OCI-LY1 (cell line): ENCODE results near the gene FLNC.

Experiments used
- H2AFZ ChIP-seq: fragments of 200-600 bp; sonication (generic), shearing (Covaris generic); 2 replicates; pipeline ENCODE4 v1.6.0; 2014; ENCODE audit warnings: antibody characterized with exemption, mild to moderate bottlenecking, low read length
- H3F3A ChIP-seq: fragments of 200-600 bp; sonication (generic), shearing (Covaris generic); 2 replicates; pipeline ENCODE4 v1.6.0; 2014; ENCODE audit warnings: mild to moderate bottlenecking, antibody characterized with exemption, low read length, moderate library complexity; ENCODE audit not compliant: insufficient read depth
- H3K27ac ChIP-seq: fragments of 200-600 bp; sonication (generic); 2 replicates; pipeline ENCODE4 v1.5.1; 2014; ENCODE audit warnings: low read length, mixed run types, mild to moderate bottlenecking, low read depth; ENCODE audit not compliant: poor library complexity, severe bottlenecking
- H3K27me3 ChIP-seq: fragments of 200-600 bp; sonication (generic); 2 replicates; pipeline ENCODE4 v1.6.0; 2014; ENCODE audit warnings: antibody characterized with exemption, mild to moderate bottlenecking, low read length, moderate library complexity; ENCODE audit not compliant: insufficient read depth
- H3K36me3 ChIP-seq: fragments of 200-600 bp; sonication (generic); 2 replicates; pipeline ENCODE4 v1.6.1; 2014; ENCODE audit warnings: mild to moderate bottlenecking, antibody characterized with exemption, low read length, moderate library complexity, mixed read lengths; ENCODE audit not compliant: insufficient read depth
- H3K4me1 ChIP-seq: fragments of 200-600 bp; sonication (generic); 2 replicates; pipeline ENCODE4 v1.5.1; 2014; ENCODE audit warnings: mild to moderate bottlenecking, low read length, moderate library complexity; ENCODE audit not compliant: insufficient read depth, severe bottlenecking
- H3K4me2 ChIP-seq: fragments of 200-600 bp; sonication (generic), shearing (Covaris generic); 2 replicates; pipeline ENCODE4 v1.6.1; 2014; ENCODE audit warnings: low read length
- H3K4me3 ChIP-seq: fragments of 200-600 bp; sonication (generic); 2 replicates; pipeline ENCODE4 v1.5.1; 2014; ENCODE audit warnings: low read length, low read depth, mild to moderate bottlenecking, mixed read lengths; ENCODE audit not compliant: poor library complexity, severe bottlenecking
- H3K79me2 ChIP-seq: fragments of 200-600 bp; shearing (Covaris generic); 2 replicates; pipeline ENCODE4 v1.6.1; 2016; ENCODE audit warnings: mixed run types, low read length, mixed read lengths; ENCODE audit not compliant: insufficient read depth
- H3K9ac ChIP-seq: fragments of 200-600 bp; sonication (generic), shearing (Covaris generic); 2 replicates; pipeline ENCODE4 v1.6.1; 2014; ENCODE audit warnings: mild to moderate bottlenecking, low read length, mixed read lengths
- H3K9me2 ChIP-seq: fragments of 200-600 bp; sonication (generic), shearing (Covaris generic); 2 replicates; pipeline ENCODE4 v1.6.1; 2014; ENCODE audit warnings: low read depth, mild to moderate bottlenecking, low read length, mixed read lengths
- H3K9me3 ChIP-seq: fragments of 200-600 bp; shearing (Covaris generic); 2 replicates; pipeline ENCODE4 v1.6.1; 2014; ENCODE audit warnings: low read length, mixed read lengths
- H4K20me1 ChIP-seq: fragments of 200-600 bp; sonication (generic), shearing (Covaris generic); 2 replicates; pipeline ENCODE4 v1.6.0; 2016; ENCODE audit warnings: mild to moderate bottlenecking, low read length; ENCODE audit not compliant: insufficient read depth
- CTCF ChIP-seq: fragments of 200-600 bp; sonication (generic), shearing (Covaris generic); IDR thresholded peaks from 2 replicates; pipeline ENCODE4 v1.5.1; 2017; ENCODE audit warnings: mild to moderate bottlenecking, antibody characterized with exemption, low read length, moderate library complexity, mixed read lengths
- EZH2 ChIP-seq: fragments of 200-600 bp; sonication (generic), shearing (Covaris generic); IDR thresholded peaks from 2 replicates; pipeline ENCODE4 v1.8.0; 2017; ENCODE audit warnings: borderline replicate concordance, mixed run types, mild to moderate bottlenecking, antibody characterized with exemption, low read length, moderate library complexity, mixed read lengths

Gene FLNC

GRCh38 chr7:128878226-128879105 lies 48.3 kb downstream of the FLNC start:
- no peak overlapping the region for H3K4me3 ChIP-seq
- no peaks in the 10 kb centered on the region for H3K4me1 ChIP-seq
- no peak overlapping the region for H3K27ac ChIP-seq
- H3K4me2 ChIP-seq = no peak overlapping the region
- H2AFZ ChIP-seq = no peak overlapping the region
- TF ChIP-seq EZH2 (no peak), CTCF (no peak)
- no peak overlapping the region for H3K9ac ChIP-seq
- H3F3A ChIP-seq = no peaks in the 10 kb centered on the region
- peaks cover 4% of the 10 kb centered on the region; the same call in 1 of the 2 replicates for H3K27me3 ChIP-seq
- H4K20me1 ChIP-seq = no peaks in the 10 kb centered on the region
- H3K9me2 ChIP-seq = no peaks in the 10 kb centered on the region
- no peaks in the 10 kb centered on the region for H3K79me2 ChIP-seq
- no peaks in the 10 kb centered on the region for H3K36me3 ChIP-seq
- no peaks in the 10 kb centered on the region for H3K9me3 ChIP-seq

- no peak overlapping the region for H2AFZ ChIP-seq
- H3K9ac ChIP-seq = no peak overlapping the region
- H3K4me1 ChIP-seq = peaks cover 9% of the 10 kb centered on the region
- H3K36me3 ChIP-seq = no peaks in the 10 kb centered on the region
- H3K9me2 ChIP-seq = no peaks in the 10 kb centered on the region
- H3K27ac ChIP-seq = no peak overlapping the region
- peaks cover 4% of the 10 kb centered on the region; the same call in 1 of the 2 replicates for H3K27me3 ChIP-seq
- TF ChIP-seq EZH2 = no peak
- TF ChIP-seq CTCF = no peak
- H3K79me2 ChIP-seq = no peaks in the 10 kb centered on the region
- H4K20me1 ChIP-seq = no peaks in the 10 kb centered on the region
- no peak overlapping the region for H3K4me2 ChIP-seq
- H3K9me3 ChIP-seq = no peaks in the 10 kb centered on the region
- H3F3A ChIP-seq = no peaks in the 10 kb centered on the region
- no peak overlapping the region for H3K4me3 ChIP-seq
These were observed 49.3 kb downstream of the FLNC start for GRCh38 chr7:128879461-128879938.

- no peaks in the 10 kb centered on the region for H3K36me3 ChIP-seq
- no peak overlapping the region for H3K4me2 ChIP-seq
- no peak overlapping the region for H3K27ac ChIP-seq
- H3K4me1 ChIP-seq = peaks cover 9% of the 10 kb centered on the region
- H4K20me1 ChIP-seq = no peaks in the 10 kb centered on the region
- H3K9me2 ChIP-seq = no peaks in the 10 kb centered on the region
- no peak overlapping the region for H2AFZ ChIP-seq
- H3K9ac ChIP-seq = no peak overlapping the region
- H3K27me3 ChIP-seq = peaks cover 4% of the 10 kb centered on the region; the same call in 1 of the 2 replicates
- no peak overlapping the region for H3K4me3 ChIP-seq
- H3K79me2 ChIP-seq = no peaks in the 10 kb centered on the region
- TF ChIP-seq CTCF (peak; percentile 48; the same call in 1 of the 2 replicates), EZH2 (no peak)
- H3F3A ChIP-seq = no peaks in the 10 kb centered on the region
- no peaks in the 10 kb centered on the region for H3K9me3 ChIP-seq
These were observed 49.9 kb downstream of the FLNC start for GRCh38 chr7:128879939-128880746.
